GM20000 (cell line): ENCODE measurements around the gene CCND3.
A peak's percentile ranks its signal among the peaks of the same experiment; 100 is the strongest.
"Not testable (repeated sequence)": the region's sequence is repeated elsewhere in the genome, so short reads cannot be mapped to it uniquely, and the experiment has no call there.

Experiments
- DNase-seq: peaks from one replicate; pipeline ENCODE4 v3.0.0; 2012; ENCODE audit warnings: low spot score
- TF ChIP-seq, protein P1 (sequence below): IDR thresholded peaks from 2 replicates; pipeline ENCODE4 v1.5.1; 2012; ENCODE audit warnings: mild to moderate bottlenecking, control low read depth; ENCODE audit errors: extremely low read depth, missing control alignments

Gene CCND3

DNA sequence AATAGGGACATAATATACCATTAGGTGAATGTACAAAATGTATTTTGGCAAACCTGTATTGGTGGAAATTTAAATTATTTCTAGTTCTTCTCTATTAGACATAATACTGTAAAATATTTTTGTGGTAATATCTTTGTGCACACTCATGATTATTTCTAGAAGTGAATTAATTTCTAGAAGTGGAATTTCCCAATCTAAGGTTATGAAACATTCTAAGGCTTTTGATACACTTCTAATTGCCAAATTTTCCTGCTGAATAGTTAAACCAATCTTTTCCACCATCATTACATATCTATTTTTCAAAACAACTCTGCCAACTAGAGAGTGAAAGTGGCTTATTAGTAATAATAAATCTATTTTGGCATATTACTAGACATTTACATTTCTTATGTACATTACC lies 1.8 kb upstream of the CCND3 start:
- TF ChIP-seq, protein P1, sequence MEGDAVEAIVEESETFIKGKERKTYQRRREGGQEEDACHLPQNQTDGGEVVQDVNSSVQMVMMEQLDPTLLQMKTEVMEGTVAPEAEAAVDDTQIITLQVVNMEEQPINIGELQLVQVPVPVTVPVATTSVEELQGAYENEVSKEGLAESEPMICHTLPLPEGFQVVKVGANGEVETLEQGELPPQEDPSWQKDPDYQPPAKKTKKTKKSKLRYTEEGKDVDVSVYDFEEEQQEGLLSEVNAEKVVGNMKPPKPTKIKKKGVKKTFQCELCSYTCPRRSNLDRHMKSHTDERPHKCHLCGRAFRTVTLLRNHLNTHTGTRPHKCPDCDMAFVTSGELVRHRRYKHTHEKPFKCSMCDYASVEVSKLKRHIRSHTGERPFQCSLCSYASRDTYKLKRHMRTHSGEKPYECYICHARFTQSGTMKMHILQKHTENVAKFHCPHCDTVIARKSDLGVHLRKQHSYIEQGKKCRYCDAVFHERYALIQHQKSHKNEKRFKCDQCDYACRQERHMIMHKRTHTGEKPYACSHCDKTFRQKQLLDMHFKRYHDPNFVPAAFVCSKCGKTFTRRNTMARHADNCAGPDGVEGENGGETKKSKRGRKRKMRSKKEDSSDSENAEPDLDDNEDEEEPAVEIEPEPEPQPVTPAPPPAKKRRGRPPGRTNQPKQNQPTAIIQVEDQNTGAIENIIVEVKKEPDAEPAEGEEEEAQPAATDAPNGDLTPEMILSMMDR: no peak
- DNase-seq: no peak

DNA sequence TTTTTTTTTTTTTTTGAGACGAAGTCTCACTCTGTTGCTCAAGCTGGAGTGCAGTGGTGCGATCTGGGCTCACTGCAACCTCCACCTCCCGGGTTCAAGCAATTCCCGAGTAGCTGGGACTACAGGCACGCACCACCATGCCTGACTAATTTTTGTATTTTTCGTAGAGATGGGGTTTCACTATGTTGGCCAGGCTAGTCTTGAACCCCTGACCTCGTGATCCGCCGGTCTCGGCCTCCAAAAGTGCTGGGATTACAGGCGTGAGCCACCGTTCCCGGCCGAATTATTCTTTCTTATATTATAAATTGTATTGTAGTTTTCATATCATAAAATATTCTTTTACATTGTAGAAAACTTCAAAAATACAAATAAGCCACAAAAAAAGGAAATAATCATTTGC lies 1.3 kb upstream of the CCND3 start:
- not testable (repeated sequence) for DNase-seq

DNA sequence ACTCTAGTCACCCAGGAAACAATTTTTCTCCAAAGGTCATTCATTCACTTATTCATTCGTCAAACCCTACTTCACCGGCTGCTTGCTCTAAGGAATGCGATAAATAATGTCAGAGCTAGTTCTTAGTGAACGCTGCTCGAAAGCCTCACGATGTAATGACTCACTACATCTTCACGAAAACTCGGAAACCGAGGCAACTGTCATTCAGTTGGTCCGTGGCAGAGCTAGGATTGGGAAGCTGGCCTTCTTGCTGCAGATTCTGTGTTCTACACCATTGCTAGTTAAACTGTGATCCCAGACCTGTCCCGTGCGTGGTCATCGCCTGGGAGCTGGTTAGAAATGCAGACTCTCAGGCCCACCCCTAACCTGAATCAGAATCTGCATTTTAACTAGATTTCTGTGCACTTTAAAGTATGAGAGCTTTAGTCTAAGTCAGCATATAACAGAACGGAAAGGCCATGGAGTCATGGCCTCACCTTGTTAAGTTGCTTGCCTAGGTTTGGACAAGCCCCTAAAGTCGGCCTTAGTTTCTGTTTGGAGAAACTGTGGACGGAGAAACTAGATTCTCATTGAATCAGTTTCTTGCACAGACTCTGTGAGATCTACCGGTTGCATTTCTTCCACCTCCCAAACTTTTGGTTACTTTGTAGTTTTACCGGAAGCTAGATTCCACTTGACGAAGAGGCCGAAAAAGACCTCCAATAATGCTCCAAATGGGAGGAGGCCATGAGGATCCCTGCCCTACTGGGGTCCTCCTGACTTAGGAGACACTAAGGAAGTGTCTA lies 651 bp upstream of the CCND3 start:
- TF ChIP-seq, protein P1: no peak
- DNase-seq: no peak

DNA sequence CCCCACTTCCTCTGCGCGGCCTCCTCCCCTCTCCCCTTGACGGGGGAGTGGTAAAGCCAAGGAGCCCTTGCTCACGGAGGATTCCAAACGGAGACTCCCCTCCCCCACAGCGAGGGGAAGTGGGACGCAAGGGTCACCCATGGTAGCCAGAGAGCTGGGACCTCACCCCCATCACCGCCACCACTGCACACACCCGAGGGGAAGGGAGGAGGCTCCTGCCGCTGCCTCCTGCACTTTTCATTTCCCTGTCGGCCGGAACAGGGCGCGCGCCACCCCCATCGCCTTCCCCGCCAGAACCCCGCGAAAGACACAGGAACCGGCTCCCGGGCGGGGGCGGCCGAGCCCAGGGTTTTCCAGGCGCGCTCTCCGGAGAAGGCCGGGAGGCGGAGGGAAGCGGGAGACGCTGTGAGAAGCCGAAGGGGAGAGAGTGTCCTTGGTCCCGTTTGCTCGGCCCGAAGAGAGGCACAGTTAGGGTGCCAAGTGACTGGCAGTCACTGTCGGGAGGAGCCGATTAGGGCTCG lies 789 bp downstream of the CCND3 start:
- DNase-seq: peak; percentile 42
- TF ChIP-seq, protein P1: no peak

DNA sequence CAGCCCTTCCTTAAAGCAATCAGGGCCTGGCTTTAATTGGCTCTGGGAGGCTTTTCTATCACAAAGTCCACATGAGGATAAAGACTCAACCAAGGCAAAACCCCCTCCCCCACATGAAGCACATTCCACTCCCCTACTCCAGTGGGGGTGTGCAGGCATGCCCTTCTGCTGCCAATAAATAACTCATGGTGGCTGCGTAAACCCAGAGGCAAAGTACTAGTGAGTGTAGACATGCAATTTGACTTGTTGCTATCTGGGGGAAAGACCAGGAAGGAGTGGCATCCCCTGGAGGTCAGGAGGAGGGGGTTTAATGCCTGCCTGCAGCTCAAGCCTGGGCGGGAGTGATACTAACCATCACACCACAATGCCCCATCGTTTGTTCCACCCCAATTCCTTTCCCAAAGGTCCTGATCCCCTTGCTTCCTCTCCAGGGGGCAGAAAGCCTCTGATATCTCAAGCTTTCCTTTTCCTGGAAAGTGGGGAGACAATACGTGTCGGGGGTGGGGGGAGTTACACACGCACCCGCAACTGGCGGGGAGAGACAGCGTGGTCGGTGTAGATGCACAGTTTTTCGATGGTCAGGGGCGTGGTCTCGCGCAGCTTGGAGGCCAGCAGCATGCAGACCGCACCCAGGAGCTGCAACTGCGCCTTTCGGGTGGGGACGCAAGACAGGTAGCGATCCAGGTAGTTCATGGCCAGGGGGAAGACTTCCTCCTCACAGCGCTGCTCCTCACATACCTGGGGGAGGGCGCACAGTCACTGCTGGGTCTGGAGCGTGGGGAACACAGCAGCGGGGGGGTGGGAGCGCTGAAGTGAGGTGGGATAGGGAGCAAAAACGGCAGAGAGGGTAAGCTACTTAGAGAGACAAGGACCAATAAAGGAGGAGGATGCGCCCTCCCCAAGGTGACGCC lies 1.5 kb downstream of the CCND3 start:
- DNase-seq: no peak
- TF ChIP-seq, protein P1: no peak

DNA sequence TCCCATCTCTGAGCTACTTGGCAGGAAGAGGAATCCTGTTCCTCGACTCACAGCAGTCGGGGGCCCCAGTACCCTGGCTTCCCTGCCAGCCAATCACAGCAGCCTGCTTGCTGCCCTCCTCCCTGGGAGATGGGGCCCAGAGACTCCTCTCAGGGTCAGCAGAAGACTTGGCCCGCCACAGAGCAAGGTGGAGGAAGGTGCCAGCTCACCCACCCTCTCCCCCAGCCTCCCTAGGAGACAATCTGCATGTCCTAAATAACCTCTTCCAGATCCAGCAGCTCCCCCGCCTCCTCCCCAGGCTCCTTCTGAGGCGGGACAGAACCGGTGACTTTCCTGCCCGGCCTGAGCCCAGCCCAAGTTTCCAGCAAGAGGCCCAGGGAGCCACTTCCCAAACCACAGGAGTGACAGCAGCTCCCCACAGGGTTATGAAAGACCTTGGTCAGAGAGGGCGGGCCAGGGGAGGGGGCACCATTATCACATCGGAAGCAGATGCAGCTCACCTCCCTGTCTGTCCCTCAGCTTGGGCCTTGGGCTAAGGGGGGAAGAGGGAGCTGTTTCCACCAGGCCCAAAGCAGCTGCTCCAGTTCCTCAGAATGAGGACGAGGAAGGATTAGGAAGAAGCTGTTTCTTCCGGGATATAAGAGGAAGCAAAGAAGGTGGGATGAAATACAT lies 2.3 kb downstream of the CCND3 start:
- TF ChIP-seq, protein P1: no peak
- no peak for DNase-seq

DNA sequence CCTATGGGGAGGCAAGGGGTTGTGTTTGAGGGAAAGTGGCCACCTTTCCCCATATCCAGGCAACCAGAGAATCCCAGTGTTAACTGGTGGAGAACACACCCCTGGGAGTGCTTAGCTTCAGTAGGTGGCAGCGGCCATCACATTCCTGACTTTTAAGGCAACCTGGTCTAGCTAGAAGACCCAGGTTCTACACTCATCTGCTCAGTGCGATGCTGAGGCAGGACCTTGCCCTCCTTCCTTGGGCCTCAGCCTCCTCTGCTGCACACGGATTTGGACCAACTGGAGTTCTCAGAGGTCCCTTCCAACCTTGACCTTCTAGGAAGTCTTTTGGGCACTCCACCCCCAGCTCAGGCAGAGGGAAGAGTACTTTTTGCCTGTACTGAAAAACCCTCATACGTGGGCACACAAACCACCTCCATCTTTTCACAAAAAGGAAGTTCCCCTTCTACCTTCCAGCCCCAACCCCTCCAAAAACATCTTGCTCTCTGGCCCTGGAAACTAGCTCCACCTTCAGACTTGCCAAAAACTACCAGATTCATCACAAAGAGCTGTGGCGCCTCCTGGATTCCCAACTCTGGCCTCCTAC lies 2.9 kb downstream of the CCND3 start:
- TF ChIP-seq, protein P1: no peak

More for the DNA sequence above, 2.9 kb downstream of the CCND3 start:
- no peak for DNase-seq
